AG04450 (cell line): Measurements from ENCODE around the gene TBCD. TPM values are rescaled to one million over a fixed set of nuclear protein-coding genes. Genes with fewer than 3 reads are reported as not detected.

ENCODE experiments used
- CTCF ChIA-PET: fragments of 300-600, 350-600 bp; formaldehyde crosslinking; extraction: SDS; loops from one replicate; lab custom pipeline; 2022; ENCODE audit warnings: antibody characterized with exemption, inconsistent platforms; lab: Charles Lee
- POLR2A ChIA-PET: fragments of 350-600 bp; formaldehyde crosslinking; extraction: SDS; loops from one replicate; lab custom pipeline; 2021; ENCODE audit warnings: antibody characterized with exemption, inconsistent platforms; lab: Yijun Ruan, JAX
- DNase-seq: peaks from one replicate; pipeline ENCODE4 v3.0.0-alpha.2; 2011; ENCODE audit warnings: low read depth, low spot score
- H3K27ac ChIP-seq: one replicate; pipeline ENCODE4 v1.5.1; 2012; ENCODE audit warnings: low read depth, low read length, control low read depth
- H3K27me3 ChIP-seq: one replicate; pipeline ENCODE4 v1.6.0; 2012; ENCODE audit warnings: low read length; ENCODE audit not compliant: control insufficient read depth, insufficient read depth
- H3K4me3 ChIP-seq: 2 replicates; pipeline ENCODE4 v1.5.1; 2011; ENCODE audit warnings: mild to moderate bottlenecking, low read depth, low read length, control low read depth
- H3K9me3 ChIP-seq: 2 replicates; pipeline ENCODE4 v1.5.1; 2012; ENCODE audit warnings: low read length; ENCODE audit not compliant: control insufficient read depth, insufficient read depth
- polyA plus RNA-seq: library from polyadenylated mRNA; depleted of rRNA; stranded (reverse); fragments of >200 nt; gene quantifications from 2 replicates; pipeline ENCODE4 v1.2.3, GENCODE V29; 2011
- TF ChIP-seq, protein P1 (sequence below): IDR thresholded peaks from 2 replicates; pipeline ENCODE4 v1.5.1; 2011; ENCODE audit warnings: low read depth, low read length, control low read depth, inconsistent platforms

The TBCD gene
- polyA plus RNA-seq, 1 experiment = 28.5 TPM

- H3K27ac ChIP-seq = no peak overlapping the region
- no peak for DNase-seq
- H3K27me3 ChIP-seq = no peaks in the 10 kb centered on the region
- H3K4me3 ChIP-seq = no peak overlapping the region
- no peaks in the 10 kb centered on the region for H3K9me3 ChIP-seq
- ChIA-PET CTCF (no interaction called here), POLR2A (no interaction called here)
- TF ChIP-seq, protein P1, sequence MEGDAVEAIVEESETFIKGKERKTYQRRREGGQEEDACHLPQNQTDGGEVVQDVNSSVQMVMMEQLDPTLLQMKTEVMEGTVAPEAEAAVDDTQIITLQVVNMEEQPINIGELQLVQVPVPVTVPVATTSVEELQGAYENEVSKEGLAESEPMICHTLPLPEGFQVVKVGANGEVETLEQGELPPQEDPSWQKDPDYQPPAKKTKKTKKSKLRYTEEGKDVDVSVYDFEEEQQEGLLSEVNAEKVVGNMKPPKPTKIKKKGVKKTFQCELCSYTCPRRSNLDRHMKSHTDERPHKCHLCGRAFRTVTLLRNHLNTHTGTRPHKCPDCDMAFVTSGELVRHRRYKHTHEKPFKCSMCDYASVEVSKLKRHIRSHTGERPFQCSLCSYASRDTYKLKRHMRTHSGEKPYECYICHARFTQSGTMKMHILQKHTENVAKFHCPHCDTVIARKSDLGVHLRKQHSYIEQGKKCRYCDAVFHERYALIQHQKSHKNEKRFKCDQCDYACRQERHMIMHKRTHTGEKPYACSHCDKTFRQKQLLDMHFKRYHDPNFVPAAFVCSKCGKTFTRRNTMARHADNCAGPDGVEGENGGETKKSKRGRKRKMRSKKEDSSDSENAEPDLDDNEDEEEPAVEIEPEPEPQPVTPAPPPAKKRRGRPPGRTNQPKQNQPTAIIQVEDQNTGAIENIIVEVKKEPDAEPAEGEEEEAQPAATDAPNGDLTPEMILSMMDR = no peak
Measured at GRCh38 chr17:82883419-82884031, 131.7 kb downstream of the TBCD start.

DNA sequence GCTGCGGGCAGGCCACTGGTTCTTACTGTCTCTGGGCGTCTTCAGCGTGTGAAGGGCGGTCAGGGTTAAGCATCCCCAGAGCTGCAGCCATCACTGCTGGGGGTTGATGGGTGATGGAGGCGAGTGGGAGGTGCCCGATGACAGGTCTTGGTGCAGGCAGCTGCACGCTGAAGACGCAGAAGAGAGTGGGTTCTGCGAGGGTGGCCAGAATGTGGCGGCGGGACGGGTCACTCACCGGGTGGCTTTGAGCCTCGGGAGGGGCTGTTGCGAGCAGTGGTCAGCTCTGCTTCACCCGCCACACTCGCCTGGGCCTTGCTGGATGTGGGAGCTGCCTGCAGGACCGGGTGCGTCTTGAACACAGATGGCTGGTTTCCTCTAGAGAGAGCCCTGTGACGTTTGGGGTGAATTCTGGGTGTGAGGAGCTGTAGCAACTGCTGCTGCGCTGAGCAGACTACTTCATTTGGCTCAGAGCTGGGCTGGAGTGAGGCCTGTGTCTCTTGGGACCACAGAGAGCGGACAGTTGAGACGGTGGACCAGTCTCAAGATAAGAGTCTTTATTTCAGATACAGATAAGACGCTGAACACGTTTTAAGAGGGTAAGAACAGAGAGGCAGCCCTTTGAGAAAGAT, 132.6 kb downstream of the TBCD start:
- H3K4me3 ChIP-seq = no peak overlapping the region
- TF ChIP-seq, protein P1 = no peak
- no peak overlapping the region for H3K27ac ChIP-seq
- H3K9me3 ChIP-seq = no peaks in the 10 kb centered on the region
- no peak for DNase-seq
- no peaks in the 10 kb centered on the region for H3K27me3 ChIP-seq
- ChIA-PET CTCF (interaction anchor here (0.6 to 1.6 kb wide), 2 partner anchors 8 to 78 kb away, joined by 3 to 16 read pairs; no protein-coding TSS in a partner anchor), POLR2A (no interaction called here)

DNA sequence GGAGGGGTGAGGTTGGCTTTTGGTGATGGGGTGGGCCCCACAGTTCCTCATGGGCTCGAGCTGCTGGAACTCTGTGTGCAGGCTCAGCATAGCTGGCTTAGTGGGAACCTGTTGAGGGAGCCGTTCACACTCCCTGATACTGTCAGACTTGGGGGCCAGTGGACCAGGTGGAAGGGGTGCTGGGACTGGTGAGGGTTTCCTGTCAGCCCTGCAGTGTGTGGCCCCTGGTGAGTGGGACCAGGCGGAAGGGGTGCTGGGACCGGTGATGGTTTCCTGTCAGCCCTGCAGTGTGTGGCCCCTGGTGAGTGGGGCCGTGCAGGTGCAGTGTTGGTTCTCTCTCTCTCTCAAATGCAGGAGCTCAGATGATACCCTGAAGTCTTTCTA, 133.1 kb downstream of the TBCD start:
- H3K9me3 ChIP-seq = no peaks in the 10 kb centered on the region
- no peak overlapping the region for H3K27ac ChIP-seq
- DNase-seq = no peak
- TF ChIP-seq, protein P1 = no peak
- ChIA-PET POLR2A (interaction anchor here (1.2 kb wide), 1 partner anchor 8 kb away, joined by 4 read pairs; no protein-coding TSS in a partner anchor), CTCF (interaction anchor here (0.6 to 1.6 kb wide), 3 partner anchors 9 to 104 kb away, joined by 3 to 16 read pairs (median 3); no protein-coding TSS in a partner anchor)
- H3K4me3 ChIP-seq = no peak overlapping the region
- no peaks in the 10 kb centered on the region for H3K27me3 ChIP-seq

DNA sequence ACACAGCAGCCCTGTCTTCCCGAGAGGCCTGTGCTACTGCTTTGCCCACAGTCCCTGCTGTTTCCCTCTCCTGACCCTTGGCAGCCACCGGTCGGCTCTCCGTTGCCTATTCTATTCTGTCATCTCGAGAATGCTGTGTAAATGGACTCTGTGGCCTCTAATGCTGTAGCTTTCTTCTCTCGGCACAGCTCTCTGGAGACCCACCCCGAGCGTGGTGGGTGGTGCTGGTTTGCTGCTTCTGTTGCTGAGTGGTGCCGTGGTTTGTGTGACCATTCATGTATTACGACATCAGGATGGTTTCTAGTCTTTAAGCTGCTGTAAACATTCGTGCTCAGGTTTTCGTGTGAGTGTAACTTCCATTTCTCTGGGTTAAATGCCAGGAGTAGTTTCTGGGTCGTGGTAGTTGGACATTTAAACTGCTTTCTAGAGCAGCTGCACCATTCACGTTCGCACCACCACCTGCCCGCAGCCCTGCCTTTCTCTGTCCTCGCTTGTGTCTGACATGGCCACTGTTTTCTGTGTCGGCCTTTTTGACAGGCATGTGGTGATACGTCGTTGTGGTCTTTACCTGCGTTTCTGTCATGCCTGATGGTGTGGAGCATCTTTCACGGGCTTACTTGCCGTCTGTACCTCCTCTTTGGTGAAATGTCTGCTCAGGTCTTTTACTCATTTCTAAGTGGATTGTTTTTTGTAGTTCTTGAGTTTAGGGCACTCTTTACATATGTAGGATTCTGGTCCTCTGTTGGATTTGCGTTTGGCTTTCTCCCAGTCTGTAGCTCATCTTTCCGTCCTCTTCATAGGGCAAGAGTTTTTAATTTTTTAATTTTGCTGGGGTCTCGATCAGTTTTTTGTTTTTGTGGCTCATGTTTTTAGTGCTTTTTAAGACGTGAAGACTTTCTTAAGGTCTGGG, 135.6 kb downstream of the TBCD start:
- no peaks in the 10 kb centered on the region for H3K27me3 ChIP-seq
- ChIA-PET POLR2A (interaction anchor here (0.7 kb wide), 1 partner anchor 10 kb away, joined by 3 read pairs; no protein-coding TSS in a partner anchor), CTCF (no interaction called here)
- no peak overlapping the region for H3K27ac ChIP-seq
- TF ChIP-seq, protein P1 = no peak
- H3K4me3 ChIP-seq = no peak overlapping the region
- no peak for DNase-seq
- H3K9me3 ChIP-seq = no peaks in the 10 kb centered on the region
